Right kidney (tissue), 1 donor: ENCODE measurements around the gene MAPK8IP3.

Source experiments
- DNase-seq: peaks from one replicate; pipeline ENCODE4 v3.0.0-alpha.2; 2016

The MAPK8IP3 gene

GRCh38 chr16:1734816-1735215 lies 28.8 kb downstream of the MAPK8IP3 start:
- DNase-seq: no peak

GRCh38 chr16:1740234-1740633 lies 34.2 kb downstream of the MAPK8IP3 start:
- no peak for DNase-seq

DNA sequence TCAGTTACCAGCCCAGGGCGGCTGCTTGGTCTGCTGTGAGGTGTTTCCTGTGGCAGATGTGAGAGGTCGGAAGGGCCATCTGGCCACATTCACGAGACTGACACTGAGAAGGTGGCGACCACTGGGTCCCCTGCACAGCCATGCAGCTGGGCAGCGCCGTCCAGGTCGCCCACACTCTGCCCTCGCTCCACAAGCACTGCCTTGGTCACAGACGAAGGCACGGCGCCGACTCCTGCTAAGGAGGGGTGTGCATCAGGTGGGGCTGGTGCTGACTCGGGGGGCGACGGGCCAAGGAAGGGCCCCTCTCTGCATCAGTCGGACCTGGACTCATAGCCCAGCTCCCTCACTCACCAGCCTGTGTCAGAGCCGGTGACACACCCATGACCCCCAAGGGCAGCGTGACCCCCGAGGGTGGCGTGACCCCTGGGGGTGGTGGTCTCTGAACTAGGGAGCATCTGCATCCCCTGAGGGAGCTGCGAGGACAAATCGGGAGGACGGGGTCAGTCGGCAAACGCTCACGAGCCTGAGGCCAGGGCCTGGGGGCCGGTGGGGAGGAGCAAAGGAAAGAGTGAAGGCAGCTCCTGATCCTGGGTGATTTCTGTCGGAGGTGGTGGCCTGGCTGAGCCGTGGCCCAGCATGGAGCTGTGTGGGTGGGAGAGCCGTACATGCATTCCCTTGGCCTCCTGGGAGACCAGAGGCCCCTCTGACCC lies 34.9 kb downstream of the MAPK8IP3 start:
- DNase-seq: no peak

GRCh38 chr16:1741553-1742165 lies 35.7 kb downstream of the MAPK8IP3 start:
- no peak for DNase-seq

DNA sequence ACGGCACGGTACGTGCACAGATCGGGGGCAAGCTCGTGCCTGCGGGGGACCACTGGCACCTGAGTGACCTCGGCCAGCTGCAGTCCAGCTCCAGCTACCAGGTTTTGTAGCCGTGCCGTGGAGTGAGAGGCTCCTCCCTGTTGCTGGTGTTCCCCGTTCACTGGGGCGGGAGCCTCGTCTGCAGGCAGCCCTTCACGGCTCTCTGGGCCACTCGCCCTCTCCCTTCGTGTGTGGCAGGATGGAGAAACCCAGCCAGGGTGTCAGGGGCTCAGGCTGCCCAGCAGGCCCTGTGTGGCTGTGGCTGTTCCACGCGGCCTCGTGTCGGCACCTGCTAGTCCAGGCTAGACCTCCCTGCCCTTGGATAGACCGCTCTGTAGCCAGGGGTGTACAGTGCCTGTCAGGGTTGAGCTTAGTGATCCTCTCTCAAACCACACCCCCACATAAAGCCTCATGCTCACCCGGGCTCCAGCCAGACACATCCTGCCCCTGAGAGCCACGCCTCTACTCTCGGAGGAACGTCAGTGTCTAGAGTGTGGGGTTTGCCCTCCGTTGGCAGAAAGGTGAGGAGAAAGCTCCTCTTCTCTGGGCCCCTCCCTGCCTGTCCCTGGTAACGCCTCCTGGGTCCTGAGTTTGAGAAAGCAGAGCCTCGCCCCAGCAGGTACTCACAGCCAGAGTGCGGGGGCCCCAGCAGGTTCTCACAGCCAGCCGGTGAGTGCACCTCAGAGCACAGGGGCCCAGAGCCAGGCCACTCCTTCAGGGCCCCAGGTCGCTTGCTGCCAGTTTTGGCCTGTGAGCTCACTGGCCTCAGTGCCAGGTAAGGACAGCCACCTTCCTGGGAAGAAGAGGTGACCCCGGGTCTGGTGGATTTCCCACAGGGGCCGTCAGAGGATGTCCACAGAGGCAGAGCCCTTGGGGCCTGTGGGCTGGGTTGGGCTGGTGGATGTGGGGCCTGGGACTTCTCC lies 37.7 kb downstream of the MAPK8IP3 start:
- no peak for DNase-seq

- DNase-seq: no peak
Observed at GRCh38 chr16:1744338-1744840, 38.4 kb downstream of the MAPK8IP3 start.

DNA sequence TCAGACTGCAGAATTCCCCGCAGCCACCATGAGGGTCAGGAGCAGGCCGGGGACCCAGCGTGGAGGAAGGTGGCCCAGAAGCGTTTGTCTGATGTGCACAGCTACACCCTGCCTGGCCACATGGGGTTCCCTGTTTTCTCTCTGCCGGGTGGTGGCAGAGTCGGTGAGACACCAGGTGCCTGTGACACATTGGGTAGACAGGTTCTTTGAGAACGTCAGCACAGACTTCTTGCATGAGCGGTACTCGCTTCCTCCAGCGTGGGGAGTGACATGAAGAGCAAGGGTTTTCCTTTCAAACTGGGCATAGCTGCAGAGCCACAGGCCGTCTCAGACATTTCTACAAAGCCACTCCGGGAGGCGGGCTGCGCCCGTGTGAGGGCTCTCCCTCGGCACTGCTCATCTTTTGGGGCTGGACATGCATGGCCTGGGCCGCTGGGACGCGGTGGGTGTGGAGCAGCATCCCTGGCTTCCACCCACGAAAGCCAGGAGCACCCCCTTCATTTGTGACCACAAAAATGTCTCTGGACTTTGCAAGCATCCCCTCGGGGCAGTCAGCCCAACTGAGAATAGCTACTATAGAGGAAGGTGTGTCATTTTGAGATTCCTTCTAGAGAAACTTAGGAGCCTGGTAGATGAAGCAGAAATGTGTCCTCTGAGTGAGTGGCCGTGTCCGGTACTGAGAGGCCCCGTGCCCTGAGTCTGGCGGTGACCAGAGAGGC lies 39.3 kb downstream of the MAPK8IP3 start:
- no peak for DNase-seq

DNA sequence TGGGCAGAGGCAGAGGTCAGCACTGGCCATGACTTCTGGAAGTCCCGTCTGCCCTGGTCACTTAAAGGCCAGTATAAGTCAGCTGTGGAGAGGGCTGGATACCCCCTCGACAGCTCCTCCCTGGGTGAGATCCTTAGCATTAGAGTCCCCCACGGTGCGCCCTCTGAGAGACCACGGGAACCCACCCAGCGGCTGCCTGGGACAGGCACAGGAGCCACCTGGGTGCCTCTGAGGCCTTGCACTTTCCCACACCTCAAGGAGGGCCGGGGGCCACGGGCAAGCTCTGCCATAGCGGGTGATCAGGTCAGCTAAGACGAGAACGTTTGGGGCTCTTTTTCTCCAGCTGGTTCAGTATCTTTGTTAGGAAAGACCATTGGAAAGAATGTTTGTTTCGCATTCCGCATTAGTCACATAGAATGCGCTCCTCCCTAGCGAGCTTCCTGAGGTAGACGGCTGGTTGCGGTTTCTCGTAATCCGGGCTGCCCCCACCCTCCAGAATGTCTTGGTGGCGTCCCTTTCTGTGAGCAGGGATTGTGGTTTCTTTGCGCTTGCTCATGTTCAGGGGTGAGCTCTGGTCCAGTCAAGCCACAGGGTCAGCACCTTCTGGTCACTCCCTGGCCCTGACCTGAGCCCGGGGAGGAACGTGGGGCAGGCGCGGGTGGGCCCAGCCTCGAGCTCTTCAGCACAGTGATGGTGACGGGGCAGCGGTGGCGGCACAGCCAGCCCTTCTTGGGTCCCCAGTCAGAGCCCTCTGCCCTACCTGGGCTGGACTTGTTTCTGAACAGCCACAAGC lies 40.1 kb downstream of the MAPK8IP3 start:
- DNase-seq: no peak

- no peak for DNase-seq
Observed at GRCh38 chr16:1746693-1747195, 40.7 kb downstream of the MAPK8IP3 start.

GRCh38 chr16:1747934-1748333 lies 41.9 kb downstream of the MAPK8IP3 start:
- DNase-seq: no peak

DNA sequence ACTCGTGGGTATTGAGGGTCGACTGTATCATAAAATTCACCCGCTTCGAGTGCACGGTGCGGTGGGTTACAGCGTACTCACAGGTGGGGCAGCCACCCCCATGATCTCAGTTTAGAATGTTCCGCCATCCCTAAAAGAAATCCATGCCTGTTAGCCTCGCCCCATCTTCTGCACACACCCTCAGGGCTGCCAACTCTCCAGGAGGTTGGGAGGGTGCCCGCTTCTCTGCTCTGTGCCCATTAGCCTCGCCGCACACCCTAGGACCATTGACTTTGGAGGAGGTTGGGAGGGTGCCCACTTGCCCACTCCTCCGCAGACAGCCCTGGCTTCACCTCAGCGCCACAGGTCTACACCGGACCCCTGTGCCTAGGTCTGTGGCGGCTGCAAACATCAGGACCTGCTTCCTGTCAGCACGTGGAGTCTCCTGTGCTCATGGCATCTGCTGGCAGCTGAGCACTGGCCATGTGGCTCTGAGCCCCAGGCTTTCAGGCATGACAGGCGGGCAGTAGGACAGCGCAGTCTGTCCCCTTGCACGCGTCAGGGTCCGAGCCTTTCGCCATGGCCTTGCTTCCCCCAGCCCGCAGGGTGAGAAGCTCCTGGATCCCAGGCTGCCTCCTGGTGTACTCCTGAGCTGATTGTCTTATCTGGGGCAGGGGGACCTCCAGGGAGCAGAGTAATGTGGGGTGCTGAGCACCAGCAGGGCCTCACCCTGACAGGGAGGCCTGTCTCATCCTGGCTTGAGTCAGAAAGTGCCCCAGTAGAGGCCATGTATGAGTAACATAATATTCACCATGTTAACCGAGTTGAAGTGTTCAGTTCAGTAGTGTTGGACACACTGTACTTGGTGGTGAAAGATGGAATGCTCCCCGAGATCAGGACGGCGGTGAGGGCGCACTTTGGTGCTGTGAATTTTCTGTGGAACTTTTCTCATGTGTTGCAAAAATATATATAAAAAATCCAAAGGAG lies 43.4 kb downstream of the MAPK8IP3 start:
- DNase-seq: no peak

GRCh38 chr16:1751946-1752345 lies 46.0 kb downstream of the MAPK8IP3 start:
- no peak for DNase-seq

DNA sequence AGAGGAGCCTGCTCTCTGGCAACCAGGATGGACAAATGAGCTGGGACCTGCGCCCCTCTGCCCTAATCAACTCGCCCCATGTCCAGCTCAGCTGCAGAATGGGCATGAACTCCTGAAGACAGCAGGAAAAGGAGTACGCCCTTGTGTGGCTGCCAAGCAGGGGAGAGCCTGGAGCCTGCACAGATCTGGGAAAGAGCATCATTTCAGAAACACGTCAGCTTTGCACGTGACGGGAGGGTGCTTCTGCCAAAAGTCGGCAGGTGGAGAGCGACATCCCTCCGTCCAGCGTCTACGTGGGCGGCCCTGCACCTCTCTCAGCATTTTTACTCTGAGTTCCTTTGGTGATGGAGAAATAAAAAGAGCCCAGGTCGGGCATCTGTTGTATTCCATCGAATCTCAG lies 46.9 kb downstream of the MAPK8IP3 start:
- no peak for DNase-seq

DNA sequence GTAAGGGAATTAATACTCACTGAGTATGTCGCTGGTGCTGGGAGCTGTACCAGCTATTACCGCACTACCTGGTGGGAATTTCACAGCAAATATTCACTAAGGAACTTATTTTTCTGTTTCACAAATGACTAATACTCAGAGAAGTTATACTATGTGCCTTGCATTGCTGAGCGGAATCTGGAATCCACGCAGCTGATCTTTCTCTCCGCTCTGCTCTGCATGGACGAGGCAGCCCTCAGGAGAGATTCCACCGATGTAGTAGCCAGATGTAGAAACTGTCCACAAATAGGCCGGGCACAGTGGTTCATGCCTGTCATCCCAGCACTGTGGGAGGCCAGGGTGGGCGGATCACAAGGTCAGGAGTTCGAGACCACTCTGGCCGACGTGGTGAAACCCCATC lies 48.2 kb downstream of the MAPK8IP3 start:
- DNase-seq: no peak

DNA sequence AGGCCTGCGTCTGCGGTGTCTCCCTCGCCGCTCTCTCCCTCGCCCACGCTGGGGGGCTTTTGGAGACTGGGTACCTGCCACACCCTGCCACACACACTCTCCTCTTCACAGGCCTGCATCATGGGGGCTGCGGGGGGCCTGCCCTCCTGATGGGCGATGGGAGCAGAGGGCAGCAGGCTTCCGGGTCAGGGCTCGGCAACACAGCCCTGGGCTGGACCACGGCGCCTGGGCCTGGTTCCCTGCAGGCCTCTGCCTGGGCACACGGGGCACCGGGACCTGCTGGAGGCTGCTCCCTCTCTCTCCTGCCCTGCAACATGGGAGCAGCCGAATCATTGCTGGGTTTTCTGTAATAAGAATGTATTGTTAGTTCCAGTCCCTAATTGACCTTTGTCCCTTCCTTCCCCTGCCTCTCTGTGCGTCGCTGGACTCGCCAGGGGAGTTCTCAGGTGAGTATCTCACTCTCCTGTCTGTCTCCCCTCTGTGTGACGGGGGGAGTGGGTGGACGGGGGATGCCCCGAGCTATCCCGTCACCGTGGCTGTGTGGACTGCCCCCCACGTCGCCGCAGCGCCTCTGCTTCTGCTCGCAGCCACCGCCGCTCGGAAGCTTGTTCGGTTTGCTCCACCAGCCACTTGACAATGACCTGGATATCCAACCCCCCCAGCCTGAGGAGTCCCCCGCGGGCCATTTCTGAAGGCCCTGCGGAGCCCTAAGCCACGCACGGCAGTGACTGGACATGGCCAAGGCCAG lies 51.9 kb downstream of the MAPK8IP3 start:
- DNase-seq: no peak

GRCh38 chr16:1758923-1759322 lies 52.9 kb downstream of the MAPK8IP3 start:
- no peak for DNase-seq

- DNase-seq: no peak
Observed at GRCh38 chr16:1759511-1759910, 53.5 kb downstream of the MAPK8IP3 start.

DNA sequence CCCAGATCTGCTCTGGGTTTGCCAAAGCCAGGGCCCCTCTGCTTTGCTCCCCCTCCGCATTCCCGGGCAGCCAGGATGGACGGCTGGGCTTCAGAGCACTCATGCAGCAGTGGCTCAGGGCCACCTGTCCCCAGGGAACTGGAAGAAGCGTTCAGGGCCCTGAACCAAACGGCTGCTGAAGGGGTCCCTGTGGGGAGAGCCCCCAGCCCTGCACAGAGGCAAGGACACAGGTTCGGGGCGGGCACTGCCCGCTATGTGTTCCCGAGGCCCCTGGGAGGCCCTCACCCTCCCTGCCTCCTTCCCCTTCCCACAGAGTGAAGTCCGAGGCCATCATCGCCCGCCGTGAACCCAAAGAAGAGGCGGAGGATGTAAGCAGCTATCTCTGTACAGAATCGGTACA lies 54.9 kb downstream of the MAPK8IP3 start:
- no peak for DNase-seq

GRCh38 chr16:1761751-1762150 lies 55.8 kb downstream of the MAPK8IP3 start:
- no peak for DNase-seq
